DOHH2 (cell line): ENCODE results near the gene STX1A.

Source experiments
- CTCF ChIP-seq: fragments of 200-600 bp; sonication (generic); IDR thresholded peaks from one replicate; pipeline ENCODE4 v1.5.1; 2014; ENCODE audit warnings: antibody characterized with exemption, mild to moderate bottlenecking, low read depth, low read length; ENCODE audit not compliant: poor library complexity, severe bottlenecking
- EZH2phosphoT487 ChIP-seq: fragments of 200-600 bp; sonication (generic); IDR thresholded peaks from 2 replicates; pipeline ENCODE4 v1.6.1; 2017; ENCODE audit warnings: borderline replicate concordance, mild to moderate bottlenecking, antibody characterized with exemption, low read length, moderate library complexity, mixed read lengths

- TF ChIP-seq CTCF (no peak), EZH2phosphoT487 (no peak)
Measured at GRCh38 chr7:73669288-73669701, 50.2 kb downstream of the STX1A start.
